A549 (cell line): ENCODE results near the gene NTHL1. TPM values are rescaled to one million over a fixed set of nuclear protein-coding genes. Genes with fewer than 3 reads are reported as not detected.

Experiments used
- ATAC-seq, 2 experiments: fragments of 200-7000 bp in 1 of 2; fragments of >200 bp in 1 of 2; cut with Nextera tagmentation in 1 of 2; cut with Tn5 transposase in 1 of 2; 3 replicates each; pipeline versions ENCODE4 v1.8.0 to v1.9.1; 2018 to 2020; ENCODE audit warnings: mild to moderate bottlenecking in 1 of 2, moderate library complexity in 1 of 2
- CTCF ChIA-PET: fragments of 300-600 bp; sonication (Branson Sonifier 250); formaldehyde crosslinking; extraction: SDS; loops from one replicate; lab custom pipeline; 2021; ENCODE audit warnings: antibody characterized with exemption, inconsistent platforms; lab: Yijun Ruan, JAX
- POLR2A ChIA-PET: fragments of 350-600 bp; formaldehyde crosslinking; extraction: SDS; loops from one replicate; lab custom pipeline; 2021; ENCODE audit warnings: antibody characterized with exemption, inconsistent platforms; lab: Yijun Ruan, JAX
- DNase-seq, 2 experiments: peaks; one replicate each; pipeline versions ENCODE4 v3.0.0 to v3.0.0-alpha.2; 2011 to 2016; ENCODE audit warnings: low read depth in 1 of 2, low spot score in 1 of 2
- FAIRE-seq: peaks from 2 replicates; lab custom pipeline; 2011; peaks lifted over from hg19 to GRCh38; lab: Jason Lieb, UNC
- H3K27ac ChIP-seq, 2 experiments: fragments of >200 bp; sonication (Bioruptor Twin); formaldehyde crosslinking; 3 replicates each; pipeline ENCODE4 v1.5.1; 2016 to 2017
- H3K4me1 ChIP-seq: fragments of >200 bp; sonication (Bioruptor Twin); formaldehyde crosslinking; 3 replicates; pipeline ENCODE4 v1.6.1; 2016
- H3K4me2 ChIP-seq: fragments of >200 bp; sonication (Bioruptor Twin); formaldehyde crosslinking; 3 replicates; pipeline ENCODE4 v1.6.1; 2016
- H3K4me3 ChIP-seq: fragments of >200 bp; sonication (Bioruptor Twin); formaldehyde crosslinking; 3 replicates; pipeline ENCODE4 v1.5.1; 2016
- H3K9me3 ChIP-seq: fragments of >200 bp; sonication (Bioruptor Twin); formaldehyde crosslinking; 3 replicates; pipeline ENCODE4 v1.6.1; 2016
- ATOH8 ChIP-seq: fragments of 250-450 bp; sonication (Bioruptor Pico); IDR thresholded peaks from 2 replicates; pipeline ENCODE4 v1.5.0; 2020; ENCODE audit warnings: low read depth, mild to moderate bottlenecking, moderate library complexity
- BCL3 ChIP-seq: fragments of >200 bp; sonication (Bioruptor Twin); formaldehyde crosslinking; IDR thresholded peaks from 3 replicates; pipeline ENCODE4 v1.6.1; 2016
- BHLHE40 ChIP-seq: IDR thresholded peaks from 2 replicates; pipeline ENCODE4 v1.6.1; 2012; ENCODE audit warnings: low read depth, low read length, inconsistent platforms
- CEBPB ChIP-seq, 2 experiments: fragments of >200 bp in 1 of 2; sonication (Bioruptor Twin) in 1 of 2; formaldehyde crosslinking in 1 of 2; IDR thresholded peaks; 2 replicates each; pipeline ENCODE4 v1.6.1; 2012 to 2016
- CHD2 ChIP-seq: fragments of 150-350 bp; IDR thresholded peaks from 2 replicates; pipeline ENCODE4 v1.6.1; 2014; ENCODE audit warnings: low read length; ENCODE audit not compliant: partially characterized antibody
- FOSL2 ChIP-seq, 2 experiments: fragments of 450-650 bp in 1 of 2; fragments of >200 bp in 1 of 2; sonication (Bioruptor Twin) in 1 of 2; formaldehyde crosslinking; IDR thresholded peaks; 2 replicates each; pipeline versions ENCODE4 v1.5.0 to v1.6.1; 2016 to 2020; ENCODE audit warnings: mild to moderate bottlenecking in 1 of 2, moderate library complexity in 1 of 2
- FOXS1 ChIP-seq: fragments of 250-450 bp; sonication (Bioruptor Pico); IDR thresholded peaks from 2 replicates; pipeline ENCODE4 v1.5.0; 2020; ENCODE audit warnings: mild to moderate bottlenecking, moderate library complexity
- GATA3 ChIP-seq: IDR thresholded peaks from 2 replicates; pipeline ENCODE4 v1.6.1; 2012; ENCODE audit warnings: borderline replicate concordance
- HES2 ChIP-seq: fragments of >200 bp; sonication (Bioruptor Twin); formaldehyde crosslinking; IDR thresholded peaks from 2 replicates; pipeline ENCODE4 v1.6.1; 2016
- HEYL ChIP-seq: fragments of 250-450 bp; sonication (Bioruptor Pico); IDR thresholded peaks from 2 replicates; pipeline ENCODE4 v1.8.0; 2021; ENCODE audit warnings: mild to moderate bottlenecking, moderate library complexity
- HOXB5 ChIP-seq: fragments of 250-450 bp; sonication (Bioruptor Pico); IDR thresholded peaks from 2 replicates; pipeline ENCODE4 v1.5.0; 2020; ENCODE audit warnings: mild to moderate bottlenecking, moderate library complexity
- JUNB ChIP-seq: fragments of >200 bp; sonication (Bioruptor Twin); formaldehyde crosslinking; IDR thresholded peaks from 2 replicates; pipeline ENCODE4 v1.6.1; 2016
- KDM1A ChIP-seq: fragments of 200-600 bp; sonication (generic); IDR thresholded peaks from 2 replicates; pipeline ENCODE4 v1.6.1; 2016; ENCODE audit warnings: low read depth, mild to moderate bottlenecking
- KDM5A ChIP-seq: fragments of 200-600 bp; sonication (generic); IDR thresholded peaks from 2 replicates; pipeline ENCODE4 v1.6.1; 2016; ENCODE audit warnings: antibody characterized with exemption, mild to moderate bottlenecking
- MAX ChIP-seq: IDR thresholded peaks from 2 replicates; pipeline ENCODE4 v1.6.1; 2012
- MAZ ChIP-seq: fragments of 150-350 bp; IDR thresholded peaks from 2 replicates; pipeline ENCODE4 v1.6.1; 2014; ENCODE audit warnings: antibody characterized with exemption, low read depth, low read length, borderline replicate concordance
- PBX3 ChIP-seq: IDR thresholded peaks from 2 replicates; pipeline ENCODE4 v1.6.1; 2012
- PHF8 ChIP-seq: fragments of 200-600 bp; sonication (generic); IDR thresholded peaks from 2 replicates; pipeline ENCODE4 v1.6.1; 2016; ENCODE audit warnings: low read depth, mild to moderate bottlenecking, antibody characterized with exemption, moderate library complexity, borderline replicate concordance
- POLR2A ChIP-seq: IDR thresholded peaks from 2 replicates; pipeline ENCODE4 v1.6.1; 2012; ENCODE audit warnings: mild to moderate bottlenecking, low read length
- RAD21 ChIP-seq, 2 experiments: fragments of >200 bp in 1 of 2; sonication (Bioruptor Twin) in 1 of 2; formaldehyde crosslinking in 1 of 2; IDR thresholded peaks in 1 of 2; conservative IDR thresholded peaks in 1 of 2; 2 replicates in 1 of 2; 3 replicates in 1 of 2; pipeline ENCODE4 v1.6.1; 2012 to 2018; ENCODE audit warnings: inconsistent platforms in 1 of 2
- RCOR1 ChIP-seq: fragments of 150-350 bp; IDR thresholded peaks from 2 replicates; pipeline ENCODE4 v1.6.1; 2014; ENCODE audit warnings: antibody characterized with exemption, low read length, low read depth
- REST ChIP-seq: fragments of 200-600 bp; sonication (generic); IDR thresholded peaks from 2 replicates; pipeline ENCODE4 v1.6.1; 2016; ENCODE audit warnings: antibody characterized with exemption, mild to moderate bottlenecking, moderate library complexity
- RFX5 ChIP-seq: fragments of 450-650 bp; IDR thresholded peaks from 2 replicates; pipeline ENCODE4 v1.7.1; 2014; ENCODE audit warnings: antibody characterized with exemption, mild to moderate bottlenecking, moderate library complexity
- TFCP2L1 ChIP-seq: fragments of 250-450 bp; sonication (Bioruptor Pico); IDR thresholded peaks from 2 replicates; pipeline ENCODE4 v1.5.0; 2021; ENCODE audit warnings: mild to moderate bottlenecking
- ZC3H11A ChIP-seq: fragments of 450-650 bp; IDR thresholded peaks from 2 replicates; pipeline ENCODE4 v1.6.1; 2014; ENCODE audit warnings: antibody characterized with exemption, mild to moderate bottlenecking
- WGBS: methylation state at CpG from one replicate; pipeline ENCODE4 v1.1.6; 2017; ENCODE audit errors: missing lambda C conversion rate; 5-methylcytosine and 5-hydroxymethylcytosine counted together
- polyA minus RNA-seq: library from RNA; depleted of rRNA, polyadenylated mRNA; stranded (reverse); fragments of >200 nt; gene quantifications from 2 replicates; pipeline ENCODE4 v1.2.3, GENCODE V29; 2011; rRNA and poly(A)+ RNA removed
- polyA plus RNA-seq, 4 experiments: library from polyadenylated mRNA; depleted of rRNA in 3 of 4; stranded (reverse); fragments of >200 nt; fragmentation: RNase III in 1 of 4; extraction: RNeasy Plus Mini Kit Qiagen cat#74134 plus additional on column Dnase treatment in 1 of 4; gene quantifications; 2 replicates in 3 of 4; 3 replicates in 1 of 4; pipeline ENCODE4 v1.2.3, GENCODE V29; 2011 to 2017
- TF ChIP-seq, protein P1 (sequence below): fragments of 250-450 bp; sonication (Bioruptor Pico); IDR thresholded peaks from 2 replicates; pipeline ENCODE4 v1.5.0; 2021; ENCODE audit warnings: mild to moderate bottlenecking, moderate library complexity, borderline replicate concordance
- TF ChIP-seq, protein P2 (sequence below): fragments of 450-650 bp; IDR thresholded peaks from 2 replicates; pipeline ENCODE4 v1.6.1; 2014; ENCODE audit warnings: antibody characterized with exemption

The NTHL1 gene
- polyA plus RNA-seq (2011; rRNA removed) (28.8 and 34.8 TPM in 2 replicates), polyA plus RNA-seq (2017; fragmentation: RNase III; extraction: RNeasy Plus Mini Kit Qiagen cat#74134 plus additional on column Dnase treatment) (41.4 to 42.3 TPM (median 42.1 TPM) in 3 replicates), polyA minus RNA-seq (8.9 and 13.9 TPM in 2 replicates)
- 132 and 135 TPM in 2 replicates for polyA plus RNA-seq (2012; cell fraction: cytosol; rRNA removed)
- polyA plus RNA-seq (2012; cell fraction: nucleus; rRNA removed): 134 and 191 TPM in 2 replicates

- H3K4me3 ChIP-seq: peak within 1 kb of the TSS; percentile 68
- peak within 1 kb of the TSS; percentile 98 for H3K4me2 ChIP-seq
- peak; percentile 86 to 98 for DNase-seq
- H3K27ac ChIP-seq: peak within 1 kb of the TSS; percentile 79 to 91
- H3K4me1 ChIP-seq: peaks cover 35% of the 10 kb centered on the region
- ChIA-PET POLR2A (interaction anchor here (0.7 to 2.1 kb wide), 9 partner anchors 8 to 108 kb away, joined by 3 to 15 read pairs (median 4); partner anchors contain the start of genes RPS2, TBL3 and TRAF7), CTCF (interaction anchor here (0.6 to 3.9 kb wide), 18 partner anchors 8 to 897 kb away, joined by 3 to 29 read pairs (median 4); no protein-coding TSS in a partner anchor)
- H3K9me3 ChIP-seq: no peaks in the 10 kb centered on the region
- under 1% methylated on average over 30 of the region's 81 CpGs for WGBS
- ATAC-seq: peak; percentile 92 to 94
- FAIRE-seq: no peak
- TF ChIP-seq BHLHE40 (no peak), FOSL2 (IDR thresholded peaks at IDR 0.05) (no peak), FOSL2 (CRISPR knock-in tag; IDR thresholded peaks at IDR 0.05) (peak; percentile 53; the same call in 1 of the 2 replicates), RFX5 (no peak), HEYL (CRISPR knock-in tag) (no peak), MAX (peak; percentile 85), JUNB (no peak), RAD21 (conservative IDR thresholded peaks at IDR 0.05 in 1 of 2, IDR thresholded peaks at IDR 0.05 in 1 of 2) (peak; percentile 10 to 15; a peak in 1 of 5 replicates), HES2 (no peak), KDM1A (no peak), RCOR1 (no peak), HOXB5 (CRISPR knock-in tag) (no peak; the same call in 1 of the 2 replicates), POLR2A (peak; percentile 72), MAZ (no peak), BCL3 (peak; percentile 62; the same call in 1 of the 3 replicates), REST (no peak), PHF8 (peak; percentile 49; the same call in 1 of the 2 replicates), ATOH8 (no peak), KDM5A (no peak; the same call in 1 of the 2 replicates), TFCP2L1 (no peak), ZC3H11A (no peak), FOXS1 (no peak), CHD2 (no peak), CEBPB (IDR thresholded peaks at IDR 0.05) (no peak), PBX3 (no peak), GATA3 (no peak)
- TF ChIP-seq, protein P1, sequence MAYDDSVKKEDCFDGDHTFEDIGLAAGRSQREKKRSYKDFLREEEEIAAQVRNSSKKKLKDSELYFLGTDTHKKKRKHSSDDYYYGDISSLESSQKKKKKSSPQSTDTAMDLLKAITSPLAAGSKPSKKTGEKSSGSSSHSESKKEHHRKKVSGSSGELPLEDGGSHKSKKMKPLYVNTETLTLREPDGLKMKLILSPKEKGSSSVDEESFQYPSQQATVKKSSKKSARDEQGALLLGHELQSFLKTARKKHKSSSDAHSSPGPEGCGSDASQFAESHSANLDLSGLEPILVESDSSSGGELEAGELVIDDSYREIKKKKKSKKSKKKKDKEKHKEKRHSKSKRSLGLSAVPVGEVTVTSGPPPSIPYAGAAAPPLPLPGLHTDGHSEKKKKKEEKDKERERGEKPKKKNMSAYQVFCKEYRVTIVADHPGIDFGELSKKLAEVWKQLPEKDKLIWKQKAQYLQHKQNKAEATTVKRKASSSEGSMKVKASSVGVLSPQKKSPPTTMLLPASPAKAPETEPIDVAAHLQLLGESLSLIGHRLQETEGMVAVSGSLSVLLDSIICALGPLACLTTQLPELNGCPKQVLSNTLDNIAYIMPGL (CRISPR knock-in tag): no peak
- TF ChIP-seq, protein P2, sequence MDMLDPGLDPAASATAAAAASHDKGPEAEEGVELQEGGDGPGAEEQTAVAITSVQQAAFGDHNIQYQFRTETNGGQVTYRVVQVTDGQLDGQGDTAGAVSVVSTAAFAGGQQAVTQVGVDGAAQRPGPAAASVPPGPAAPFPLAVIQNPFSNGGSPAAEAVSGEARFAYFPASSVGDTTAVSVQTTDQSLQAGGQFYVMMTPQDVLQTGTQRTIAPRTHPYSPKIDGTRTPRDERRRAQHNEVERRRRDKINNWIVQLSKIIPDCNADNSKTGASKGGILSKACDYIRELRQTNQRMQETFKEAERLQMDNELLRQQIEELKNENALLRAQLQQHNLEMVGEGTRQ: peak; percentile 98
Observed at GRCh38 chr16:2047330-2048115, at the start of gene NTHL1, which contains the start of gene TSC2. TSS of gene NTHL1 (minus strand) at chr16:2047834. CDS start at chr16:2047823, 11 bp downstream. TSS of gene TSC2 (plus strand) at chr16:2047985. CDS start at chr16:2048616, 631 bp downstream.
